Peyer's patch (tissue), 4 donors: Measurements from ENCODE around the gene RNF217. TPM values are rescaled to one million over a fixed set of nuclear protein-coding genes. Genes with fewer than 3 reads are reported as not detected.

Experiments
- DNase-seq, 3 donors: peaks; one replicate each; pipeline ENCODE4 v3.0.0-alpha.2; 2017 to 2019
- H3K27ac ChIP-seq, 4 donors: fragments of 200-600 bp; sonication (generic); one replicate each; pipeline ENCODE4 v1.5.1; 2016 to 2019
- H3K27me3 ChIP-seq, 2 donors: fragments of 200-600 bp; sonication (generic); one replicate each; pipeline ENCODE4 v1.5.1; 2019
- H3K36me3 ChIP-seq, 3 donors: fragments of 200-600 bp; sonication (generic); one replicate each; pipeline ENCODE4 v1.5.1; 2016 to 2019
- H3K4me1 ChIP-seq, 4 donors: fragments of 200-600 bp; sonication (generic); one replicate each; pipeline ENCODE4 v1.5.1; 2016 to 2019
- H3K4me3 ChIP-seq, 4 donors: fragments of 200-600 bp; sonication (generic); 1 replicate in 3 of 4; 2 replicates in 1 of 4; pipeline ENCODE4 v1.5.1; 2016 to 2019; ENCODE audit warnings: mild to moderate bottlenecking in 1 of 4
- H3K9me3 ChIP-seq, 4 donors: fragments of 200-600 bp; sonication (generic); one replicate each; pipeline ENCODE4 v1.5.1; 2016 to 2019; ENCODE audit warnings: mild to moderate bottlenecking in 1 of 4
- CTCF ChIP-seq, 6 experiments: fragments of 450-650 bp in 4 of 6; fragments of 200-600 bp in 2 of 6; sonication (generic) in 1 of 6; IDR thresholded peaks; one replicate each; pipeline ENCODE4 v1.5.1; 2017 to 2019; ENCODE audit warnings: antibody characterized with exemption in 6 of 6, mild to moderate bottlenecking in 3 of 6, moderate library complexity in 1 of 6
- POLR2A ChIP-seq, 2 donors: fragments of 450-650 bp; IDR thresholded peaks; one replicate each; pipeline ENCODE4 v1.5.1; 2017; ENCODE audit warnings: antibody characterized with exemption in 2 of 2, mild to moderate bottlenecking in 2 of 2, moderate library complexity in 2 of 2
- total RNA-seq, 4 donors: library from RNA; depleted of rRNA; stranded (reverse); fragments of >200 nt; gene quantifications; one replicate each; pipeline ENCODE4 v1.1.0, GENCODE V29; 2016

The RNF217 gene
- total RNA-seq, 4 donors from 2014 or later: 7.4 to 60.1 (median 23.5) TPM

- no peaks in the 10 kb centered on the region for H3K4me1 ChIP-seq
- no peak for TF ChIP-seq POLR2A (IDR thresholded peaks at IDR 0.05)
- TF ChIP-seq CTCF (IDR thresholded peaks at IDR 0.05): no peak
- H3K4me3 ChIP-seq: no peak overlapping the region
- H3K9me3 ChIP-seq: no peaks in the 10 kb centered on the region
- no peak overlapping the region for H3K27ac ChIP-seq
- H3K36me3 ChIP-seq: no peaks in the 10 kb centered on the region
- no peak for DNase-seq
- no peaks in the 10 kb centered on the region for H3K27me3 ChIP-seq
These were observed 82.4 kb downstream of the RNF217 start for GRCh38 chr6:125044667-125045066.

- Histone ChIP-seq H3K9me3 (no peaks in the 10 kb centered on the region), H3K4me1 (no peaks in the 10 kb centered on the region), H3K27me3 (no peaks in the 10 kb centered on the region), H3K4me3 (no peak overlapping the region), H3K27ac (no peak overlapping the region), H3K36me3 (no peaks in the 10 kb centered on the region)
- TF ChIP-seq CTCF (IDR thresholded peaks at IDR 0.05) (no peak), POLR2A (IDR thresholded peaks at IDR 0.05) (no peak)
- no peak for DNase-seq
These were observed 84.1 kb downstream of the RNF217 start for GRCh38 chr6:125046107-125046925.

- TF ChIP-seq POLR2A (IDR thresholded peaks at IDR 0.05) (no peak), CTCF (IDR thresholded peaks at IDR 0.05) (no peak)
- no peaks in the 10 kb centered on the region for H3K27me3 ChIP-seq
These were observed 86.0 kb downstream of the RNF217 start for GRCh38 chr6:125048274-125048673.

GRCh38 chr6:125050663-125051318 lies 88.6 kb downstream of the RNF217 start:
- TF ChIP-seq CTCF (IDR thresholded peaks at IDR 0.05) (no peak), POLR2A (IDR thresholded peaks at IDR 0.05) (no peak)
- H3K36me3 ChIP-seq: no peaks in the 10 kb centered on the region
- no peak overlapping the region for H3K4me3 ChIP-seq
- no peaks in the 10 kb centered on the region for H3K27me3 ChIP-seq
- H3K27ac ChIP-seq: no peak overlapping the region
- no peaks in the 10 kb centered on the region for H3K4me1 ChIP-seq
- H3K9me3 ChIP-seq: no peaks in the 10 kb centered on the region
- no peak for DNase-seq

More at GRCh38 chr6:125048274-125048673, 86.0 kb downstream of the RNF217 start:
- Histone ChIP-seq H3K27ac (no peak overlapping the region), H3K4me3 (no peak overlapping the region), H3K4me1 (no peaks in the 10 kb centered on the region), H3K9me3 (no peaks in the 10 kb centered on the region), H3K36me3 (no peaks in the 10 kb centered on the region)
- no peak for DNase-seq

GRCh38 chr6:125053809-125054208 lies 91.6 kb downstream of the RNF217 start:
- Histone ChIP-seq H3K27me3 (no peaks in the 10 kb centered on the region), H3K9me3 (no peaks in the 10 kb centered on the region), H3K27ac (no peak overlapping the region), H3K36me3 (no peaks in the 10 kb centered on the region), H3K4me1 (no peaks in the 10 kb centered on the region), H3K4me3 (no peak overlapping the region)
- no peak for DNase-seq
- TF ChIP-seq CTCF (IDR thresholded peaks at IDR 0.05) (no peak), POLR2A (IDR thresholded peaks at IDR 0.05) (no peak)
